GM12872 (cell line): ENCODE results near the gene DCDC2C.

Experiments
- TF ChIP-seq, protein P1 (sequence below): IDR thresholded peaks from 3 replicates; pipeline ENCODE4 v1.5.1; 2011; ENCODE audit warnings: low read depth, mild to moderate bottlenecking, low read length, moderate library complexity; ENCODE audit not compliant: insufficient read depth

Gene DCDC2C

DNA sequence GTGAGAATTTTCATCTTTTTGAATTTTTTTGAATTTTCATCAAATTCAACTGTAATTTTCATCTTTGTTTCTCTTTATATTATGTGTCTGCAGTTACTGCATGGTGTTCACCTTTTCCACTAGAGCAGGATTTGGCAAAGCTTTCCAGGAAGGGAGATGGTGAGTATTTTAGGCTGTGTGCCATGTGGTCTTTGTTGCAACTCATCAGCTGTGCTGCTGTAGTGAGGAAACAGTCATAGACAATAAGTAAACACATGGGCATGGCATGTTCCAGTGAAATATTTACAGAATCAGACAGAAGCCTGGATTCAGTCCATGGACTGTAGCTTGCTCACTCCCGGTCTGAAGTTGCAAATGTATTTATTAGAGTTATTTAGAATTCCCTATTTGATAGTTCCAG lies 120.4 kb downstream of the DCDC2C start:
- TF ChIP-seq, protein P1, sequence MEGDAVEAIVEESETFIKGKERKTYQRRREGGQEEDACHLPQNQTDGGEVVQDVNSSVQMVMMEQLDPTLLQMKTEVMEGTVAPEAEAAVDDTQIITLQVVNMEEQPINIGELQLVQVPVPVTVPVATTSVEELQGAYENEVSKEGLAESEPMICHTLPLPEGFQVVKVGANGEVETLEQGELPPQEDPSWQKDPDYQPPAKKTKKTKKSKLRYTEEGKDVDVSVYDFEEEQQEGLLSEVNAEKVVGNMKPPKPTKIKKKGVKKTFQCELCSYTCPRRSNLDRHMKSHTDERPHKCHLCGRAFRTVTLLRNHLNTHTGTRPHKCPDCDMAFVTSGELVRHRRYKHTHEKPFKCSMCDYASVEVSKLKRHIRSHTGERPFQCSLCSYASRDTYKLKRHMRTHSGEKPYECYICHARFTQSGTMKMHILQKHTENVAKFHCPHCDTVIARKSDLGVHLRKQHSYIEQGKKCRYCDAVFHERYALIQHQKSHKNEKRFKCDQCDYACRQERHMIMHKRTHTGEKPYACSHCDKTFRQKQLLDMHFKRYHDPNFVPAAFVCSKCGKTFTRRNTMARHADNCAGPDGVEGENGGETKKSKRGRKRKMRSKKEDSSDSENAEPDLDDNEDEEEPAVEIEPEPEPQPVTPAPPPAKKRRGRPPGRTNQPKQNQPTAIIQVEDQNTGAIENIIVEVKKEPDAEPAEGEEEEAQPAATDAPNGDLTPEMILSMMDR: no peak

DNA sequence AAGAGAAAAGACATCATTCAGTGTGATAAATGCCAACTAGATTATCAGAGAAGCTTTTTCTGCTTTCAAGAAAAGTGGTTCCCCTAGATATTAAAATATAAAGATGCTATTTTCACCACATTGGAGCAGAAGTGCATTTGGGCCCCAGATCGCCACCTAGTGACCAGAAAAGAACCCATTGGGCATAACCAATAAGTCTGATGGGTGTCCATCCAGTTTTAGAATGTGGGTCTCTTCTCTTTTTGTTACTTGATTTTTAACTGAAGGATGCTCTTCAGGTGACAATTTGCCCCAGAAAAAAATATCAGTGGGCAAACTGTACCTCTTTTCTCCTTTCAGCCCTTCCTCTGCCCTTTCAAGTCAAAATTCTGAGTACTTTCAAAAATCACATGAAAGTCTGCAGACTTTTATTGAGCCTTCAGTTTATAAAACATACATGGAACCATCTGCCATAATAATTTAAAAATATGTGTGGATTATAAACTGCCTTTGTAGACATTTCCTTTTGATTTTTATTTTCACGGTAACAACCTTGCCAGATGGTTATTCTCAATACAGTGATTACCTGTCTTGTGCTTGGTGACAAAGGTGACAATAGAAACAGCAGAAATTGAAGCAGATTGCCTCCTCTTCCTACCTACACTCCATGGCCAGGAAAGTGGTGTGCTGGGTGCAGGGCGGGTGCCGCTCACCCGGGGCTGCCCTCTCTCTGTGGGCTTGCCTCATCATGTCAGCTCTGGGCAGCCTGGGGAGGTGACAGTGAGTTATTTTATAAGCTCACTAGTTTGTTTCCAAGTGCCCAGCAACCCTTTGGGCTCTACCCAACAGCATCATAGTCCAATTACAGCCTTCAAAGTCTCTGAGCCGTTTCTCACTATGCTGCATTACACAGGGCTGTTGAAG lies 124.5 kb downstream of the DCDC2C start:
- TF ChIP-seq, protein P1: peak; percentile 76

DNA sequence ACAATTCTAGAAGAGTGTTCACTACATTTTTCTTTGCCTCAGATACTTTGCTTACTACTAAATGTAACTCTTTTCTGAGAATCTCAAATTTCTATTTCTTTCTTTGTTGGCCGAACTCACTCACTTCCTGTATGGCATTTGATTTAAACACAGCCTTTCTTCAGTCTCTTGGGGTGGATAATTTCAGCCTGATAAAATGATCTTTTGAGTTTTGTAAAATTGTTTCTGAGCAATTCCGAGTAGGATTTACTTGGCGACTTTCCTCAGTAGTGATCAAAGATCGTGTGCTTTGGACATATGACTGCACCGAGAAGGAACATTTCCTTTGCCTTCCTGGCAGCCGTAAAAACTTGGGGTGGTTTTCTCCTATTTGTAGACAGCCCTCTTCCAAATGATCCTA lies 127.4 kb downstream of the DCDC2C start:
- TF ChIP-seq, protein P1: no peak

DNA sequence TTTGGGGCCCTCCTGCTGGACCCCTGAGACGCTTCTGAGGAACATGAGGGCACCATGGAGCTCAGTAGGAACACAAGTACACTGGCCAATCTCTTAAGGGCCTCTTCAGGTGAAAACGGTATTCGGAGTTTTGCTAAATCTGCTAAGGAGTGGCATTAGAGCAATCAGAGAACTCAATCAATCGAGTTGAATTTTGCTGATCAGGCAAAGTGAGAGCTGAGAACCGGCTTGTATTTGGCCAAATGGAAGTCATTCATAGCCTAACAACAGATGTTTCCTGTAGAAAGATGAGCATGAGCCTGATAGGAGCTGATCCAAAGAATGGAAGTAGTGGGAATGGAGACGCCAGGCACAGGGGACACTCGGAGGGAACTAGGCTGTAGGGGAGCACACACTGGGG lies 133.7 kb downstream of the DCDC2C start:
- TF ChIP-seq, protein P1: no peak

DNA sequence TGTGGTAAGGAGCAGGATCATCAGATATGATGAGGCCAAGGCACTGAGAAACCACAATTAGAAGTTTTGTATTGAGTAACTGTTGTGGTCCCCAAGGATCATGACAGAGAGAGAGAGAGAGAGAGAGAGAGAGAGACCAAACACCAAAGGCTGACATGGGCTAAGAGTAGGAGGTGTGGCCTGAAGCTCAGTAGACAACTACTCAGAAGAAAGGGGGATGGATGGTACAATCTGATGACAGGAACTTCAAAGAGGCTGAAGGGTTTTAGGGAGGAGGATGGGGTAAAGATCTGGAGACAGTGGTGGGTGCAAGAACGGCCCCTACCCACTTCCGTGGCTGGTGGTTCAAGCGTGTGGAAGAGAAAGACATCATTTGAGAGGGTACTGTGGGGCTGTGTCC lies 135.0 kb downstream of the DCDC2C start:
- TF ChIP-seq, protein P1: no peak

DNA sequence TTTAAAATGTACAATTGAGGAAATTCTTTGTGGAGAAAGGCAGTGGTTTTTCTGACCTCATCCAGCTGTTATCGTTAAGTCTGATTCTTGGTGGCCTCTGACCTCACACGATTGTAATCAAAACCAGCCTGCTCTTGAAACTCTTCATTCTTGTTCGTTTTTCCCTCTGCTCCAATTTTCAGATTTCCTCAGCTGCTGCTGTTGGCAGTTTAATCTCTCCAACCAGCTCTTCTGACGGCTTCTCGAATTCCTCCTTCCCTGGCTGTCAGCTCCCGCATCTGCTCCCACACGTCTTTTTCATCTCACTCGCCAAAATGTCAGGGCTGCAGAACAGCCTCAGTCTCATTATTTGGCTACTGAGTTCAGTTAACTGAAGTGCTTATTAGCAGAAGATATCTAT lies 136.1 kb downstream of the DCDC2C start:
- TF ChIP-seq, protein P1: no peak

DNA sequence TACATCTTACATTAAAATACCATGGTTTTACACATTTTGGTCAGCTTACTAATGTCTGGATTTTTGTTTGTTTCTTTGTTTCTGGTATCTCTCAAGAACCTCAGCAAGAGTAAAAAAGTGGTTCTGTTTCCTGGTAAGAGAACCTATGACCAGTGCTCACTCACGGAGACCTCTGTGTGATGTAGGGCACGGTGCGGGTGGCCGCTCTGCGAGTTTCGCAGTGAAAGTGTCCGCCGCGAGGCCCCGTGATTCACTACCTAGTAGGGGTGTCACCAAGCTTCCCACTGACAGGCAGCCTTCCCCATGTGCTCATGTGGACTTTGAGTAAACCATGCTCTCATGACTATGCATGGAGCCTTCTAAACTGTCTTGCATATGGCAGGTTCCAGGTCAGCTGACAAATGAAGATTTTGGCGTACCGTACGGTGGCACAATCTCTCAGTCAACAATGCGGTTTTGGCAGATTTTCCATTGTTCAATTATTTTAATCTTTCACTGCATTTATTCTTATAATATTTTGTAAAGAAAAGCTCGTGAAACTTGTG lies 137.3 kb downstream of the DCDC2C start:
- TF ChIP-seq, protein P1: no peak
